GM23338 (cell line): ENCODE data around the gene NOXA1. TPM values are rescaled to one million over a fixed set of nuclear protein-coding genes. Genes with fewer than 3 reads are reported as not detected.

Source experiments
- ATAC-seq: fragments of 200-7000 bp; cut with Tn5 transposase; 3 replicates; pipeline ENCODE4 v1.9.1; 2020
- DNase-seq: peaks from one replicate; pipeline ENCODE4 v3.0.0-alpha.2; 2015; ENCODE audit warnings: low spot score
- H2AFZ ChIP-seq: fragments of 200-600 bp; sonication (generic); 2 replicates; pipeline ENCODE4 v1.8.0; 2016; ENCODE audit warnings: antibody characterized with exemption, mild to moderate bottlenecking, moderate library complexity
- H3F3A ChIP-seq: fragments of 200-600 bp; sonication (generic); replicated peaks from 2 replicates; pipeline ENCODE4 v1.8.0; 2017; ENCODE audit warnings: antibody characterized with exemption, mixed run types, low read depth
- H3K27ac ChIP-seq: fragments of 200-600 bp; sonication (generic); 2 replicates; pipeline ENCODE4 v1.6.1; 2016; ENCODE audit warnings: low read depth
- H3K27me3 ChIP-seq: fragments of 200-600 bp; sonication (generic); 2 replicates; pipeline ENCODE4 v1.8.0; 2016; ENCODE audit warnings: mild to moderate bottlenecking, mixed run types, moderate library complexity; ENCODE audit not compliant: insufficient read depth
- H3K36me3 ChIP-seq: fragments of 200-600 bp; sonication (generic); 2 replicates; pipeline ENCODE4 v1.8.0; 2016; ENCODE audit warnings: mild to moderate bottlenecking; ENCODE audit not compliant: insufficient read depth
- H3K4me1 ChIP-seq: fragments of 200-600 bp; sonication (generic); 2 replicates; pipeline ENCODE4 v1.8.0; 2016; ENCODE audit warnings: mild to moderate bottlenecking, moderate library complexity; ENCODE audit not compliant: insufficient read depth
- H3K4me2 ChIP-seq: fragments of 200-600 bp; sonication (generic); 2 replicates; pipeline ENCODE4 v1.7.1; 2017; ENCODE audit warnings: mixed run types
- H3K4me3 ChIP-seq: fragments of 200-600 bp; sonication (generic); 2 replicates; pipeline ENCODE4 v1.6.1; 2016; ENCODE audit warnings: mixed run types
- H3K79me2 ChIP-seq: fragments of 200-600 bp; sonication (generic); replicated peaks from 2 replicates; pipeline ENCODE4 v1.8.0; 2017; ENCODE audit warnings: mild to moderate bottlenecking; ENCODE audit not compliant: insufficient read depth
- H3K9me2 ChIP-seq: fragments of 200-600 bp; sonication (generic); 2 replicates; pipeline ENCODE4 v1.8.0; 2017; ENCODE audit not compliant: insufficient read depth
- H4K20me1 ChIP-seq: fragments of 200-600 bp; sonication (generic); replicated peaks from 2 replicates; pipeline ENCODE4 v1.8.0; 2017; ENCODE audit warnings: mild to moderate bottlenecking; ENCODE audit not compliant: insufficient read depth
- H3K27ac Mint-ChIP-seq: 2 replicates; pipeline ENCODE4 v1.8.0; 2020; ENCODE audit warnings: inconsistent platforms, mild to moderate bottlenecking, moderate library complexity, mixed read lengths
- H3K27me3 Mint-ChIP-seq: 3 replicates; pipeline ENCODE4 v1.8.0; 2022; ENCODE audit warnings: low read depth, mild to moderate bottlenecking, moderate library complexity, mixed read lengths, inconsistent platforms; ENCODE audit not compliant: insufficient read depth, poor library complexity
- H3K36me3 Mint-ChIP-seq: 3 replicates; pipeline ENCODE4 v1.8.0; 2021; ENCODE audit warnings: low read depth, mild to moderate bottlenecking, inconsistent platforms, moderate library complexity, mixed read lengths
- H3K4me1 Mint-ChIP-seq: 3 replicates; pipeline ENCODE4 v1.8.0; 2020; ENCODE audit warnings: mild to moderate bottlenecking, inconsistent platforms, mixed read lengths
- H3K4me3 Mint-ChIP-seq: 3 replicates; pipeline ENCODE4 v1.8.0; 2021; ENCODE audit warnings: moderate library complexity, mild to moderate bottlenecking, inconsistent platforms, mixed read lengths
- H3K9me3 Mint-ChIP-seq: 3 replicates; pipeline ENCODE4 v1.8.0; 2020; ENCODE audit warnings: moderate library complexity, mild to moderate bottlenecking, inconsistent platforms, mixed read lengths
- EZH2 ChIP-seq: fragments of 200-600 bp; sonication (generic); IDR thresholded peaks from one replicate; pipeline ENCODE4 v1.8.0; 2017; ENCODE audit warnings: antibody characterized with exemption, mild to moderate bottlenecking, low read depth; ENCODE audit not compliant: unreplicated experiment
- EZH2phosphoT487 ChIP-seq: fragments of 200-600 bp; sonication (generic); IDR thresholded peaks from one replicate; pipeline ENCODE4 v1.8.1; 2018; ENCODE audit warnings: antibody characterized with exemption; ENCODE audit not compliant: unreplicated experiment
- POLR2AphosphoS5 ChIP-seq: IDR thresholded peaks from 2 replicates; pipeline ENCODE4 v1.6.1; 2016; ENCODE audit warnings: antibody characterized with exemption, low read depth
- ZNF114 ChIP-seq: fragments of 250-450 bp; sonication (Bioruptor Pico); IDR thresholded peaks from 2 replicates; pipeline ENCODE4 v1.5.0; 2020; ENCODE audit warnings: mild to moderate bottlenecking, moderate library complexity
- polyA plus RNA-seq: library from polyadenylated mRNA; unstranded; fragments of >200 nt; fragmentation: Nextera tagmentation; extraction: Ambion mirVana; gene quantifications from 2 replicates; pipeline ENCODE4 v1.2.1, GENCODE V29; 2016
- total RNA-seq: library from RNA; depleted of rRNA; stranded (reverse); fragments of >200 nt; shearing (Covaris generic); gene quantifications from 2 replicates; pipeline ENCODE4 v1.2.3, GENCODE V29; 2014
- TF ChIP-seq, protein P1 (sequence below): fragments of 250-450 bp; sonication (Bioruptor Pico); IDR thresholded peaks from 2 replicates; pipeline ENCODE4 v1.5.0; 2020; ENCODE audit warnings: mild to moderate bottlenecking, moderate library complexity
- TF ChIP-seq, protein P2 (sequence below): IDR thresholded peaks from 2 replicates; pipeline ENCODE4 v1.6.1; 2016; ENCODE audit warnings: antibody characterized with exemption

Gene NOXA1
- total and polyA plus RNA-seq, 2 experiments from 2014 or later: 0.59 to 0.68 TPM

DNA sequence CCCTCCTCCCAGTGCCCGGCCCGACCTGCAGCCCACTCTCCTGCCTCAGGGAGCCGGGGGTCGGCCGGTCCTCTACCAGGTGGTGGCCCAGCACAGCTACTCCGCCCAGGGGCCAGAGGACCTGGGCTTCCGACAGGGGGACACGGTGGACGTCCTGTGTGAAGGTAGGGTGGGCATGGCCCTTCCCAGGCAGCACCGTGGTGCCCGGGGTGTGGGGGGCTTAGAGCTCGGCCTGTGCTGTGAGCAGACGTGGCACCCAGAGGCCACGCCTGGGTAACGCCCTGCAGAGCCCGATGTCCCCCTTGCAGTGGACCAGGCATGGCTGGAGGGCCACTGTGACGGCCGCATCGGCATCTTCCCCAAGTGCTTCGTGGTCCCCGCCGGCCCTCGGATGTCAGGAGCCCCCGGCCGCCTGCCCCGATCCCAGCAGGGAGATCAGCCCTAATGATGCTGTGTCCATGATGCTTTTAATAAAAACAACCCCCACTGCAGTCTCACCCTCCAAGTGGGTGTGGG, 10.8 kb downstream of the NOXA1 start (continued):
- TF ChIP-seq, protein P1, sequence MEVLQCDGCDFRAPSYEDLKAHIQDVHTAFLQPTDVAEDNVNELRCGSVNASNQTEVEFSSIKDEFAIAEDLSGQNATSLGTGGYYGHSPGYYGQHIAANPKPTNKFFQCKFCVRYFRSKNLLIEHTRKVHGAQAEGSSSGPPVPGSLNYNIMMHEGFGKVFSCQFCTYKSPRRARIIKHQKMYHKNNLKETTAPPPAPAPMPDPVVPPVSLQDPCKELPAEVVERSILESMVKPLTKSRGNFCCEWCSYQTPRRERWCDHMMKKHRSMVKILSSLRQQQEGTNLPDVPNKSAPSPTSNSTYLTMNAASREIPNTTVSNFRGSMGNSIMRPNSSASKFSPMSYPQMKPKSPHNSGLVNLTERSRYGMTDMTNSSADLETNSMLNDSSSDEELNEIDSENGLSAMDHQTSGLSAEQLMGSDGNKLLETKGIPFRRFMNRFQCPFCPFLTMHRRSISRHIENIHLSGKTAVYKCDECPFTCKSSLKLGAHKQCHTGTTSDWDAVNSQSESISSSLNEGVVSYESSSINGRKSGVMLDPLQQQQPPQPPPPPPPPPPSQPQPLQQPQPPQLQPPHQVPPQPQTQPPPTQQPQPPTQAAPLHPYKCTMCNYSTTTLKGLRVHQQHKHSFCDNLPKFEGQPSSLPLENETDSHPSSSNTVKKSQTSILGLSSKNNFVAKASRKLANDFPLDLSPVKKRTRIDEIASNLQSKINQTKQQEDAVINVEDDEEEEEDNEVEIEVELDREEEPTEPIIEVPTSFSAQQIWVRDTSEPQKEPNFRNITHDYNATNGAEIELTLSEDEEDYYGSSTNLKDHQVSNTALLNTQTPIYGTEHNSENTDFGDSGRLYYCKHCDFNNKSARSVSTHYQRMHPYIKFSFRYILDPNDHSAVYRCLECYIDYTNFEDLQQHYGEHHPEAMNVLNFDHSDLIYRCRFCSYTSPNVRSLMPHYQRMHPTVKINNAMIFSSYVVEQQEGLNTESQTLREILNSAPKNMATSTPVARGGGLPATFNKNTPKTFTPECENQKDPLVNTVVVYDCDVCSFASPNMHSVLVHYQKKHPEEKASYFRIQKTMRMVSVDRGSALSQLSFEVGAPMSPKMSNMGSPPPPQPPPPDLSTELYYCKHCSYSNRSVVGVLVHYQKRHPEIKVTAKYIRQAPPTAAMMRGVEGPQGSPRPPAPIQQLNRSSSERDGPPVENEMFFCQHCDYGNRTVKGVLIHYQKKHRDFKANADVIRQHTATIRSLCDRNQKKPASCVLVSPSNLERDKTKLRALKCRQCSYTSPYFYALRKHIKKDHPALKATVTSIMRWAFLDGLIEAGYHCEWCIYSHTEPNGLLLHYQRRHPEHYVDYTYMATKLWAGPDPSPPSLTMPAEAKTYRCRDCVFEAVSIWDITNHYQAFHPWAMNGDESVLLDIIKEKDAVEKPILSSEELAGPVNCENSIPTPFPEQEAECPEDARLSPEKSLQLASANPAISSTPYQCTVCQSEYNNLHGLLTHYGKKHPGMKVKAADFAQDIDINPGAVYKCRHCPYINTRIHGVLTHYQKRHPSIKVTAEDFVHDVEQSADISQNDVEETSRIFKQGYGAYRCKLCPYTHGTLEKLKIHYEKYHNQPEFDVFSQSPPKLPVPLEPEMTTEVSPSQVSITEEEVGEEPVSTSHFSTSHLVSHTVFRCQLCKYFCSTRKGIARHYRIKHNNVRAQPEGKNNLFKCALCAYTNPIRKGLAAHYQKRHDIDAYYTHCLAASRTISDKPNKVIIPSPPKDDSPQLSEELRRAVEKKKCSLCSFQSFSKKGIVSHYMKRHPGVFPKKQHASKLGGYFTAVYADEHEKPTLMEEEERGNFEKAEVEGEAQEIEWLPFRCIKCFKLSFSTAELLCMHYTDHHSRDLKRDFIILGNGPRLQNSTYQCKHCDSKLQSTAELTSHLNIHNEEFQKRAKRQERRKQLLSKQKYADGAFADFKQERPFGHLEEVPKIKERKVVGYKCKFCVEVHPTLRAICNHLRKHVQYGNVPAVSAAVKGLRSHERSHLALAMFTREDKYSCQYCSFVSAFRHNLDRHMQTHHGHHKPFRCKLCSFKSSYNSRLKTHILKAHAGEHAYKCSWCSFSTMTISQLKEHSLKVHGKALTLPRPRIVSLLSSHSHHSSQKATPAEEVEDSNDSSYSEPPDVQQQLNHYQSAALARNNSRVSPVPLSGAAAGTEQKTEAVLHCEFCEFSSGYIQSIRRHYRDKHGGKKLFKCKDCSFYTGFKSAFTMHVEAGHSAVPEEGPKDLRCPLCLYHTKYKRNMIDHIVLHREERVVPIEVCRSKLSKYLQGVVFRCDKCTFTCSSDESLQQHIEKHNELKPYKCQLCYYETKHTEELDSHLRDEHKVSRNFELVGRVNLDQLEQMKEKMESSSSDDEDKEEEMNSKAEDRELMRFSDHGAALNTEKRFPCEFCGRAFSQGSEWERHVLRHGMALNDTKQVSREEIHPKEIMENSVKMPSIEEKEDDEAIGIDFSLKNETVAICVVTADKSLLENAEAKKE (CRISPR knock-in tag): no peak
- TF ChIP-seq ZNF114 (CRISPR knock-in tag) (no peak), EZH2 (no peak)

DNA sequence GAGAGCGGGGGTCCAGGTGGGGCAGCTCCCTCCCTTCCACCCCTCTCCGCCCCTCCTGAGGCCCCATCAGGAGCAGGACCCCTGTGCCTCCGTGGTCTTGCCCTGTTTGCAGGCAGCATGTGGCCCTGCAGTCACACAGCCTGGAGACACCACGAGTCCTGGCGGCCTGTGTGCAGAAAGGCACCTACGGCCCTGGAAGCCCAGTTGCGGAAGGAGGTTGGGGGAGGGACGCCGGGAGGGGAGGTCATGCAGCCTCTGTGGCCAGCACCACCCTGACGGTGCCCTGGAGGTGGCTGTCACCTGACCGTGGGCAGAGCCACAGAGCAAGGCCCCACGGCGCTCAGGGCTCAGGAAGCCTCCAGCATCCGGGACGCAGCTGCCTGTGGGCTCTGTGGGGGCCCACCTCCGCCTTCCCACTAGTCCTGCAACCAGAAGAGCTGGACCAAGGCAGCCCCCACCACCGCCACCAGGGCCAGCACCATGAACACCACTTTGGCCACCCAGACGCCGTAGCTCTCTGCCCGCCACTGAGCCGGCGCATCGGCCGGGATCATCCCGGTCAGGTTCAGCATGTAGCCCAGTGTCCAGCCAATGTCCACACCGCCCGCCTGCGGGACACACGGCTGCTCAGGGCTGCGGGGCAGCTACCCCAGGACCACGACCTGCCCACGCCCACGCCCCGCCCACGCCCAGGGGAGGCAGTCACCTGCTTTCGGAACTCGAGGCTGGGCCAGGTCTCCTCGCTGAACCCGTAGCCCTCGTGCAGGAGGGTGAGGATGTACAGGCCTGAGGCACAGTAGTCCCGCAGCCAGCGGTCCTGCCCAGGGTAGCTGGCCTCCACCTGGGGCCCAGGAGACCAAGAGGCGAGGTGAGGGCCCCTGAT, 11.5 kb downstream of the NOXA1 start:
- no peak overlapping the region for H3K4me2 ChIP-seq

More for the DNA sequence above, 11.5 kb downstream of the NOXA1 start:
- Mint-ChIP-seq H3K27me3 (no peaks in the 10 kb centered on the region), H3K4me3 (no peak overlapping the region), H3K9me3 (no peaks in the 10 kb centered on the region), H3K36me3 (no peaks in the 10 kb centered on the region), H3K27ac (no peak overlapping the region), H3K4me1 (no peaks in the 10 kb centered on the region)
- no peaks in the 10 kb centered on the region for H3F3A ChIP-seq
- H2AFZ ChIP-seq: no peak overlapping the region
- H3K27me3 ChIP-seq: no peaks in the 10 kb centered on the region
- H3K79me2 ChIP-seq: no peaks in the 10 kb centered on the region
- no peaks in the 10 kb centered on the region for H3K4me1 ChIP-seq
- H3K27ac ChIP-seq: no peak overlapping the region
- H3K4me3 ChIP-seq: no peak overlapping the region
- TF ChIP-seq POLR2AphosphoS5 (no peak), EZH2phosphoT487 (no peak)
- TF ChIP-seq, protein P2, sequence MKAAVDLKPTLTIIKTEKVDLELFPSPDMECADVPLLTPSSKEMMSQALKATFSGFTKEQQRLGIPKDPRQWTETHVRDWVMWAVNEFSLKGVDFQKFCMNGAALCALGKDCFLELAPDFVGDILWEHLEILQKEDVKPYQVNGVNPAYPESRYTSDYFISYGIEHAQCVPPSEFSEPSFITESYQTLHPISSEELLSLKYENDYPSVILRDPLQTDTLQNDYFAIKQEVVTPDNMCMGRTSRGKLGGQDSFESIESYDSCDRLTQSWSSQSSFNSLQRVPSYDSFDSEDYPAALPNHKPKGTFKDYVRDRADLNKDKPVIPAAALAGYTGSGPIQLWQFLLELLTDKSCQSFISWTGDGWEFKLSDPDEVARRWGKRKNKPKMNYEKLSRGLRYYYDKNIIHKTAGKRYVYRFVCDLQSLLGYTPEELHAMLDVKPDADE: no peak
- no peaks in the 10 kb centered on the region for H3K9me2 ChIP-seq
- ATAC-seq (no peak), DNase-seq (no peak)
- H3K36me3 ChIP-seq: no peaks in the 10 kb centered on the region
- no peaks in the 10 kb centered on the region for H4K20me1 ChIP-seq
